Tibial nerve (tissue), 4 donors: ENCODE data around the gene PEF1. TPM values are rescaled to one million over a fixed set of nuclear protein-coding genes. Genes with fewer than 3 reads are reported as not detected.

Source experiments
- DNase-seq, 2 donors: peaks; one replicate each; pipeline ENCODE4 v3.0.0-alpha.2; 2019; ENCODE audit warnings: low spot score in 2 of 2
- H3K27ac ChIP-seq, 4 donors: fragments of 200-600 bp; sonication (generic) in 3 of 4; one replicate each; pipeline ENCODE4 v1.5.1; 2017 to 2019; ENCODE audit warnings: mild to moderate bottlenecking in 1 of 4
- H3K27me3 ChIP-seq, 2 donors: fragments of 200-600 bp; sonication (generic) in 1 of 2; one replicate each; pipeline versions ENCODE4 v1.5.1 to v1.6.0; 2017 to 2019
- H3K36me3 ChIP-seq, 3 donors: fragments of 200-600 bp; sonication (generic); one replicate each; pipeline ENCODE4 v1.5.1; 2018 to 2019
- H3K4me1 ChIP-seq, 4 donors: fragments of 200-600 bp; sonication (generic) in 3 of 4; one replicate each; pipeline ENCODE4 v1.5.1; 2017 to 2019
- H3K4me3 ChIP-seq, 4 donors: fragments of 200-600 bp; sonication (generic) in 3 of 4; one replicate each; pipeline ENCODE4 v1.5.1; 2017 to 2019; ENCODE audit warnings: mild to moderate bottlenecking in 1 of 4, moderate library complexity in 1 of 4
- H3K9me3 ChIP-seq, 4 donors: fragments of 200-600 bp; sonication (generic) in 3 of 4; one replicate each; pipeline ENCODE4 v1.5.1; 2017 to 2019
- CTCF ChIP-seq, 5 experiments: fragments of 200-600 bp in 3 of 5; fragments of 450-650 bp in 2 of 5; sonication (generic) in 3 of 5; IDR thresholded peaks; one replicate each; pipeline ENCODE4 v1.5.1; 2016 to 2019; ENCODE audit warnings: antibody characterized with exemption in 5 of 5, mild to moderate bottlenecking in 3 of 5, moderate library complexity in 2 of 5
- EP300 ChIP-seq, 2 donors: sonication (generic); formaldehyde crosslinking; IDR thresholded peaks; one replicate each; pipeline ENCODE4 v1.6.1; 2017; ENCODE audit warnings: antibody characterized with exemption in 2 of 2, mild to moderate bottlenecking in 1 of 2
- POLR2A ChIP-seq, 2 donors: fragments of 450-650 bp; IDR thresholded peaks; one replicate each; pipeline ENCODE4 v1.6.1; 2017; ENCODE audit warnings: antibody characterized with exemption in 2 of 2, mild to moderate bottlenecking in 2 of 2, moderate library complexity in 2 of 2
- WGBS, 2 donors: methylation state at CpG; one replicate each; pipeline ENCODE4 v1.1.5; 2018; 5-methylcytosine and 5-hydroxymethylcytosine counted together
- total RNA-seq, 4 donors: library from RNA; depleted of rRNA; stranded (reverse); fragments of >200 nt; gene quantifications; one replicate each; pipeline ENCODE4 v1.1.0, GENCODE V29; 2016

The PEF1 gene
- total RNA-seq, 4 donors from 2014 or later: 62.5 to 108 (median 89.7) TPM

- Histone ChIP-seq H3K4me1 (peaks cover 0 to 28% (median 13%) of the 10 kb centered on the region in 4 donors), H3K27ac (peak overlapping the region in 1 of 4 donors; percentile 86), H3K36me3 (peaks cover 0 to 54% (median 0%) of the 10 kb centered on the region in 3 donors), H3K9me3 (no peaks in the 10 kb centered on the region), H3K27me3 (no peaks in the 10 kb centered on the region), H3K4me3 (no peak overlapping the region)
- DNase-seq: no peak
- TF ChIP-seq POLR2A (IDR thresholded peaks at IDR 0.05): no peak
- no peak for TF ChIP-seq EP300 (IDR thresholded peaks at IDR 0.05)
- TF ChIP-seq CTCF (IDR thresholded peaks at IDR 0.05): no peak
- WGBS, 2 donors: 82 to 92% methylated on average over 7 to 10 of the region's 10 CpGs
These were observed 46.2 kb upstream of the PEF1 start for GRCh38 chr1:31690921-31691320.

GRCh38 chr1:31689854-31690253 lies 45.2 kb upstream of the PEF1 start:
- Histone ChIP-seq H3K36me3 (peaks cover 0 to 65% (median 0%) of the 10 kb centered on the region in 3 donors), H3K27me3 (no peaks in the 10 kb centered on the region), H3K4me1 (peaks cover 0 to 17% (median 7%) of the 10 kb centered on the region in 4 donors), H3K27ac (peak overlapping the region in 2 of 4 donors; percentile 36 to 39), H3K9me3 (no peaks in the 10 kb centered on the region), H3K4me3 (no peak overlapping the region)
- 84 to 87% methylated on average over 6 of the region's 6 CpGs for WGBS, 2 donors
- no peak for DNase-seq
- no peak for TF ChIP-seq POLR2A (IDR thresholded peaks at IDR 0.05)
- TF ChIP-seq EP300 (IDR thresholded peaks at IDR 0.05): no peak
- TF ChIP-seq CTCF (IDR thresholded peaks at IDR 0.05): no peak

GRCh38 chr1:31689379-31689778 lies 44.7 kb upstream of the PEF1 start:
- Histone ChIP-seq H3K27ac (peak overlapping the region in 2 of 4 donors; percentile 36 to 39), H3K27me3 (no peaks in the 10 kb centered on the region), H3K4me3 (no peak overlapping the region), H3K9me3 (no peaks in the 10 kb centered on the region), H3K36me3 (peaks cover 0 to 68% (median 0%) of the 10 kb centered on the region in 3 donors), H3K4me1 (peaks cover 0 to 12% (median 6%) of the 10 kb centered on the region in 4 donors)
- DNase-seq: no peak
- 53 to 73% methylated on average over 1 to 2 of the region's 2 CpGs for WGBS, 2 donors
- TF ChIP-seq POLR2A (IDR thresholded peaks at IDR 0.05) (no peak), EP300 (IDR thresholded peaks at IDR 0.05) (no peak), CTCF (IDR thresholded peaks at IDR 0.05) (no peak)

- H3K36me3 ChIP-seq: peaks cover 0 to 78% (median 0%) of the 10 kb centered on the region in 3 donors
- DNase-seq: no peak
- no peak overlapping the region for H3K4me3 ChIP-seq
- 59 to 64% methylated on average over 8 of the region's 8 CpGs for WGBS, 2 donors
- no peaks in the 10 kb centered on the region for H3K9me3 ChIP-seq
- H3K27ac ChIP-seq: no peak overlapping the region
- peaks cover 0 to 3% (median 1%) of the 10 kb centered on the region in 4 donors for H3K4me1 ChIP-seq
- no peaks in the 10 kb centered on the region for H3K27me3 ChIP-seq
- no peak for TF ChIP-seq EP300 (IDR thresholded peaks at IDR 0.05)
- no peak for TF ChIP-seq CTCF (IDR thresholded peaks at IDR 0.05)
- no peak for TF ChIP-seq POLR2A (IDR thresholded peaks at IDR 0.05)
These were observed 43.7 kb upstream of the PEF1 start for GRCh38 chr1:31688233-31688918.

GRCh38 chr1:31687601-31688000 lies 42.9 kb upstream of the PEF1 start:
- Histone ChIP-seq H3K9me3 (no peaks in the 10 kb centered on the region), H3K36me3 (peaks cover 0 to 86% (median 0%) of the 10 kb centered on the region in 3 donors), H3K4me3 (no peak overlapping the region), H3K27ac (no peak overlapping the region), H3K27me3 (no peaks in the 10 kb centered on the region), H3K4me1 (peaks cover 0 to 3% (median under 1%) of the 10 kb centered on the region in 4 donors)
- TF ChIP-seq CTCF (IDR thresholded peaks at IDR 0.05) (no peak), POLR2A (IDR thresholded peaks at IDR 0.05) (no peak), EP300 (IDR thresholded peaks at IDR 0.05) (no peak)
- no peak for DNase-seq
- WGBS, 2 donors: 74 to 82% methylated on average over 8 of the region's 8 CpGs
